H1 (cell line): ENCODE results near the gene TMEM135. TPM values are rescaled to one million over a fixed set of nuclear protein-coding genes. Genes with fewer than 3 reads are reported as not detected.

ENCODE experiments used
- CTCF ChIA-PET: fragments of 300-600 bp; sonication (Branson Sonifier 250); formaldehyde crosslinking; loops from one replicate; lab custom pipeline; 2021; ENCODE audit not compliant: partially characterized antibody; lab: Charles Lee
- POLR2A ChIA-PET: fragments of 300-600 bp; sonication (Branson Sonifier 250); formaldehyde crosslinking; loops from one replicate; lab custom pipeline; 2021; ENCODE audit warnings: inconsistent platforms; ENCODE audit not compliant: partially characterized antibody; lab: Charles Lee
- DNase-seq, 2 experiments: peaks; one replicate each; pipeline versions ENCODE4 v3.0.0 to v3.0.0-alpha.2; 2010 to 2022; ENCODE audit warnings: low spot score in 2 of 2, low read depth in 1 of 2, mixed read lengths in 1 of 2
- FAIRE-seq: peaks from 2 replicates; lab custom pipeline; 2011; peaks lifted over from hg19 to GRCh38; lab: Jason Lieb, UNC
- H2AFZ ChIP-seq: 2 replicates; pipeline ENCODE4 v1.8.1; 2012; ENCODE audit warnings: low read length, inconsistent platforms
- H2AK5ac ChIP-seq: 2 replicates; pipeline ENCODE4 v1.6.1; 2013; ENCODE audit warnings: low read depth, low read length
- H2BK120ac ChIP-seq: replicated peaks from 2 replicates; pipeline ENCODE3; 2013; ENCODE audit warnings: low read depth, low read length, inconsistent platforms
- H2BK12ac ChIP-seq: 2 replicates; pipeline ENCODE4 v1.6.1; 2013; ENCODE audit warnings: low read depth, low read length
- H2BK15ac ChIP-seq: 2 replicates; pipeline ENCODE4 v1.6.1; 2013; ENCODE audit warnings: low read length
- H2BK20ac ChIP-seq: 2 replicates; pipeline ENCODE4 v1.6.1; 2013; ENCODE audit warnings: low read length
- H2BK5ac ChIP-seq: 2 replicates; pipeline ENCODE4 v1.6.1; 2013; ENCODE audit warnings: low read depth, low read length
- H3K14ac ChIP-seq: 2 replicates; pipeline ENCODE4 v1.6.1; 2013; ENCODE audit warnings: inconsistent platforms; ENCODE audit not compliant: insufficient read length
- H3K18ac ChIP-seq: 2 replicates; pipeline ENCODE4 v1.6.1; 2013; ENCODE audit warnings: low read length; ENCODE audit errors: extremely low read depth
- H3K23ac ChIP-seq: 2 replicates; pipeline ENCODE4 v1.6.1; 2013; ENCODE audit warnings: inconsistent platforms; ENCODE audit not compliant: insufficient read length
- H3K23me2 ChIP-seq: 2 replicates; pipeline ENCODE4 v1.6.1; 2013; ENCODE audit warnings: low read depth, low read length
- H3K27ac ChIP-seq: 2 replicates; pipeline ENCODE4 v1.6.1; 2011; ENCODE audit warnings: low read depth, low read length, inconsistent platforms
- H3K27me3 ChIP-seq, 4 experiments: replicated peaks in 1 of 4; 1 replicate in 1 of 4; 2 replicates in 3 of 4; pipeline versions ENCODE4 v1.6.1 to v1.8.1; 2011 to 2013; ENCODE audit warnings: low read length in 3 of 4, mild to moderate bottlenecking in 3 of 4, inconsistent platforms in 2 of 4, mixed read lengths in 2 of 4, moderate library complexity in 1 of 4; ENCODE audit not compliant: control insufficient read depth in 3 of 4, insufficient read depth in 3 of 4; ENCODE audit errors: extremely low read depth in 1 of 4
- H3K36me3 ChIP-seq, 4 experiments: 2 replicates each; pipeline versions ENCODE4 v1.6.1 to v1.8.1; 2011 to 2013; ENCODE audit warnings: mild to moderate bottlenecking in 4 of 4, low read length in 3 of 4, moderate library complexity in 2 of 4, control low read depth in 1 of 4, inconsistent platforms in 1 of 4; ENCODE audit not compliant: insufficient read depth in 4 of 4, control insufficient read depth in 2 of 4
- H3K4ac ChIP-seq: replicated peaks from 2 replicates; pipeline ENCODE3; 2013; ENCODE audit warnings: low read length, low read depth, mixed read lengths, inconsistent platforms; ENCODE audit not compliant: insufficient read length
- H3K4me1 ChIP-seq, 4 experiments: replicated peaks in 1 of 4; 1 replicate in 1 of 4; 2 replicates in 3 of 4; pipeline versions ENCODE4 v1.6.1 to v1.8.1; 2011 to 2013; ENCODE audit warnings: low read length in 3 of 4, inconsistent platforms in 2 of 4, mixed read lengths in 1 of 4; ENCODE audit not compliant: insufficient read depth in 4 of 4, control insufficient read depth in 3 of 4
- H3K4me2 ChIP-seq, 2 experiments: 2 replicates each; pipeline versions ENCODE4 v1.6.1 to v1.8.1; 2011 to 2013; ENCODE audit warnings: low read depth in 2 of 2, low read length in 2 of 2, control low read depth in 1 of 2, inconsistent platforms in 1 of 2, mild to moderate bottlenecking in 1 of 2; ENCODE audit not compliant: insufficient read depth in 1 of 2
- H3K4me3 ChIP-seq, 4 experiments: fragments of 200-600, 300-600 bp in 1 of 4; sonication (generic), shearing (Covaris generic), sonication (Bioruptor Twin) in 1 of 4; 2 replicates each; pipeline versions ENCODE4 v1.5.1 to v1.8.1; 2011 to 2016; ENCODE audit warnings: low read length in 4 of 4, low read depth in 3 of 4, control low read depth in 2 of 4, inconsistent platforms in 2 of 4, mild to moderate bottlenecking in 2 of 4, mixed read lengths in 1 of 4, moderate library complexity in 1 of 4; ENCODE audit not compliant: insufficient read depth in 2 of 4; ENCODE audit errors: extremely low read depth in 1 of 4
- H3K56ac ChIP-seq: replicated peaks from 2 replicates; pipeline ENCODE3; 2013; ENCODE audit warnings: low read depth, mild to moderate bottlenecking, mixed read lengths, low read length, inconsistent platforms; ENCODE audit not compliant: insufficient read length
- H3K79me1 ChIP-seq: 2 replicates; pipeline ENCODE4 v1.6.1; 2013; ENCODE audit warnings: low read depth, low read length, control low read depth
- H3K79me2 ChIP-seq, 2 experiments: 2 replicates each; pipeline versions ENCODE4 v1.6.1 to v1.8.1; 2012 to 2013; ENCODE audit warnings: low read length in 2 of 2, mild to moderate bottlenecking in 2 of 2, inconsistent platforms in 1 of 2; ENCODE audit not compliant: insufficient read depth in 2 of 2, control insufficient read depth in 1 of 2
- H3K9ac ChIP-seq, 4 experiments: replicated peaks in 1 of 4; 1 replicate in 1 of 4; 2 replicates in 3 of 4; pipeline versions ENCODE4 v1.6.1 to v1.8.1; 2011 to 2013; ENCODE audit warnings: low read depth in 3 of 4, low read length in 3 of 4, control low read depth in 2 of 4, mild to moderate bottlenecking in 2 of 4, moderate library complexity in 2 of 4, inconsistent platforms in 1 of 4; ENCODE audit errors: extremely low read depth in 1 of 4
- H3K9me3 ChIP-seq, 2 experiments: 2 replicates each; pipeline versions ENCODE4 v1.6.1 to v1.8.1; 2012 to 2013; ENCODE audit warnings: mild to moderate bottlenecking in 2 of 2, moderate library complexity in 2 of 2, control low read depth in 1 of 2, inconsistent platforms in 1 of 2, low read depth in 1 of 2, low read length in 1 of 2, mixed read lengths in 1 of 2; ENCODE audit not compliant: insufficient read depth in 2 of 2
- H4K20me1 ChIP-seq, 2 experiments: replicated peaks in 1 of 2; 2 replicates each; pipeline versions ENCODE3 to v1.8.1; 2011 to 2013; ENCODE audit warnings: inconsistent platforms in 2 of 2, low read length in 2 of 2, mild to moderate bottlenecking in 1 of 2; ENCODE audit not compliant: insufficient read depth in 2 of 2, control insufficient read depth in 1 of 2
- H4K5ac ChIP-seq: 2 replicates; pipeline ENCODE4 v1.6.1; 2013; ENCODE audit warnings: low read length, low read depth, mixed read lengths, inconsistent platforms; ENCODE audit not compliant: insufficient read length
- H4K8ac ChIP-seq: 2 replicates; pipeline ENCODE4 v1.8.0; 2013; ENCODE audit warnings: mild to moderate bottlenecking, moderate library complexity, low read length, inconsistent platforms; ENCODE audit not compliant: insufficient read depth; ENCODE audit errors: extremely low read depth
- H4K91ac ChIP-seq: replicated peaks from 2 replicates; pipeline ENCODE3; 2013; ENCODE audit warnings: low read length, mixed read lengths, inconsistent platforms; ENCODE audit not compliant: insufficient read length
- CBX8 ChIP-seq: fragments of 300-800, 300-1000 bp; sonication (generic); IDR thresholded peaks from 2 replicates; pipeline ENCODE4 v1.7.1; 2016; ENCODE audit warnings: low read depth, low read length, borderline replicate concordance
- CEBPB ChIP-seq: IDR thresholded peaks from 2 replicates; pipeline ENCODE4 v1.6.1; 2012; ENCODE audit warnings: low read depth, low read length
- CHD1 ChIP-seq: IDR thresholded peaks from 2 replicates; pipeline ENCODE4 v1.6.1; 2012; ENCODE audit warnings: low read depth, low read length, improper control_type of control experiment
- CTBP2 ChIP-seq: IDR thresholded peaks from 2 replicates; pipeline ENCODE4 v1.7.0; 2011; ENCODE audit warnings: borderline replicate concordance, mild to moderate bottlenecking, moderate library complexity, mixed read lengths, low read length; ENCODE audit not compliant: insufficient read depth, insufficient read length
- E2F6 ChIP-seq: IDR thresholded peaks from 2 replicates; pipeline ENCODE4 v1.6.1; 2012; ENCODE audit warnings: inconsistent platforms
- EP300 ChIP-seq, 2 experiments: IDR thresholded peaks; 1 replicate in 1 of 2; 2 replicates in 1 of 2; pipeline ENCODE4 v1.6.1; 2011 to 2012; ENCODE audit warnings: low read depth in 2 of 2, low read length in 2 of 2, mild to moderate bottlenecking in 2 of 2, borderline replicate concordance in 1 of 2, inconsistent platforms in 1 of 2, moderate library complexity in 1 of 2
- MAFK ChIP-seq: IDR thresholded peaks from 2 replicates; pipeline ENCODE4 v1.6.1; 2012; ENCODE audit warnings: low read depth, mild to moderate bottlenecking, improper control_type of control experiment, low read length
- RAD21 ChIP-seq, 2 experiments: IDR thresholded peaks in 1 of 2; conservative IDR thresholded peaks in 1 of 2; 2 replicates each; pipeline ENCODE4 v1.6.1; 2011; ENCODE audit warnings: low read depth in 2 of 2, low read length in 2 of 2, improper control_type of control experiment in 1 of 2, inconsistent platforms in 1 of 2, mild to moderate bottlenecking in 1 of 2, moderate library complexity in 1 of 2
- SP2 ChIP-seq: IDR thresholded peaks from 2 replicates; pipeline ENCODE4 v1.6.1; 2012; ENCODE audit warnings: mild to moderate bottlenecking, low read length, inconsistent platforms
- SRF ChIP-seq: IDR thresholded peaks from 2 replicates; pipeline ENCODE4 v1.6.1; 2011; ENCODE audit warnings: mild to moderate bottlenecking, low read depth, low read length, moderate library complexity
- TCF12 ChIP-seq: IDR thresholded peaks from 2 replicates; pipeline ENCODE4 v1.6.1; 2011; ENCODE audit warnings: low read depth, mild to moderate bottlenecking, low read length
- YY1 ChIP-seq: IDR thresholded peaks from 2 replicates; pipeline ENCODE4 v1.6.1; 2011; ENCODE audit warnings: low read depth, mild to moderate bottlenecking, low read length
- WGBS, 2 experiments: shearing (Covaris generic) in 1 of 2; methylation state at CpG; one replicate each; pipeline versions ENCODE4 v1.1.6 to v1.1.7; 2013 to 2015; ENCODE audit warnings: low lambda C conversion rate in 2 of 2, mixed read lengths in 2 of 2, inconsistent platforms in 1 of 2, low coverage in 1 of 2, missing lambda C conversion rate in 1 of 2; ENCODE audit not compliant: insufficient replicate concordance in 2 of 2, insufficient coverage in 1 of 2, insufficient read length in 1 of 2; ENCODE audit errors: extremely low coverage in 1 of 2, missing lambda C conversion rate in 1 of 2; 5-methylcytosine and 5-hydroxymethylcytosine counted together
- polyA plus RNA-seq, 7 experiments: library from polyadenylated mRNA; depleted of rRNA in 3 of 7; stranded (reverse) in 5 of 7; unstranded in 2 of 7; fragments of >200 nt in 5 of 7; fragments of 200-250 nt in 2 of 7; gene quantifications; 1 replicate in 5 of 7; 2 replicates in 1 of 7; 4 replicates in 1 of 7; pipeline versions ENCODE4 v1.2.1 to v1.2.3, GENCODE V29; 2011 to 2013; ENCODE audit warnings: missing spikeins in 2 of 7, mixed read lengths in 2 of 7
- total RNA-seq: library from RNA; stranded (reverse); fragmentation: NEBNext Ultra II Directional; extraction: Animal tissue kit (Norgen Biotek cat#: 25700); gene quantifications from 2 replicates; pipeline ENCODE4 v1.2.1, GENCODE V29; 2021

The TMEM135 gene
- total and polyA plus RNA-seq, 2 of the 8 experiments (the other 6 are each of a cell fraction or from before 2014, with no cell fraction given): 9.3 to 31.3 TPM

- H2BK20ac ChIP-seq: no peak overlapping the region
- no peak overlapping the region for H3K18ac ChIP-seq
- ChIA-PET CTCF (interaction anchor here (0.6 to 2.3 kb wide), 7 partner anchors 40 to 1296 kb away, joined by 3 to 5 read pairs (median 3); no protein-coding TSS in a partner anchor), POLR2A (interaction anchor here (0.7 kb wide), 1 partner anchor 389 kb away, joined by 3 read pairs; no protein-coding TSS in a partner anchor)
- no peak overlapping the region for H2AFZ ChIP-seq
- no peak overlapping the region for H2BK12ac ChIP-seq
- no peaks in the 10 kb centered on the region for H3K9me3 ChIP-seq
- H2AK5ac ChIP-seq: no peak overlapping the region
- H3K4me2 ChIP-seq: no peak overlapping the region
- H4K91ac ChIP-seq: no peak overlapping the region
- H3K79me1 ChIP-seq: no peaks in the 10 kb centered on the region
- H3K9ac ChIP-seq: no peak overlapping the region
- peaks cover 0 to 4% (median 3%) of the 10 kb centered on the region in 4 experiments; a peak in 2 of 7 replicates for H3K4me1 ChIP-seq
- H3K23me2 ChIP-seq: no peaks in the 10 kb centered on the region
- no peak overlapping the region for H3K27ac ChIP-seq
- H3K36me3 ChIP-seq: no peaks in the 10 kb centered on the region
- no peak for FAIRE-seq
- no peak overlapping the region for H2BK15ac ChIP-seq
- no peaks in the 10 kb centered on the region for H3K79me2 ChIP-seq
- no peak overlapping the region for H3K23ac ChIP-seq
- H3K27me3 ChIP-seq: no peaks in the 10 kb centered on the region
- no peak overlapping the region for H4K5ac ChIP-seq
- no peak overlapping the region for H2BK5ac ChIP-seq
- H3K14ac ChIP-seq: no peak overlapping the region
- H3K4ac ChIP-seq: no peak overlapping the region
- H4K20me1 ChIP-seq: no peaks in the 10 kb centered on the region
- 80% methylated on average over 3 of the region's 3 CpGs; no CpG with 5 or more reads in 1 of the 2 experiments for WGBS, 2 experiments
- H4K8ac ChIP-seq: no peak overlapping the region
- no peak for DNase-seq
- H2BK120ac ChIP-seq: no peak overlapping the region
- no peak overlapping the region for H3K4me3 ChIP-seq
- H3K56ac ChIP-seq: no peak overlapping the region
- TF ChIP-seq EP300 (IDR thresholded peaks at IDR 0.05; ENCODE audit: borderline replicate concordance in 1 of 2, low read depth in 2 of 2, low read length in 2 of 2): no peak
- TF ChIP-seq CHD1: no peak
- TF ChIP-seq MAFK: no peak
- TF ChIP-seq CEBPB: no peak
- no peak for TF ChIP-seq SP2
- no peak for TF ChIP-seq RAD21 (IDR thresholded peaks at IDR 0.05 in 1 of 2, conservative IDR thresholded peaks at IDR 0.05 in 1 of 2; ENCODE audit: low read depth in 2 of 2, low read length in 2 of 2)
- no peak for TF ChIP-seq YY1
- no peak for TF ChIP-seq E2F6
- TF ChIP-seq CBX8: no peak
- no peak for TF ChIP-seq CTBP2
- no peak for TF ChIP-seq SRF
- TF ChIP-seq TCF12: no peak
These were observed 6.1 kb upstream of the TMEM135 start for GRCh38 chr11:87031433-87032170.
